ENCODE measurements around the gene TBK1.

GRCh38 chr12:64450057-64450640, 1.8 kb upstream of the TBK1 start:
- TF ChIP-seq REST (IDR thresholded peaks at IDR 0.05; ENCODE audit: borderline replicate concordance) (no peak), MXI1 (conservative IDR thresholded peaks at IDR 0.05; ENCODE audit: poor library complexity, severe bottlenecking) (no peak)
